ENCODE data around the gene TRAF2.

TRAF2 gene

DNA sequence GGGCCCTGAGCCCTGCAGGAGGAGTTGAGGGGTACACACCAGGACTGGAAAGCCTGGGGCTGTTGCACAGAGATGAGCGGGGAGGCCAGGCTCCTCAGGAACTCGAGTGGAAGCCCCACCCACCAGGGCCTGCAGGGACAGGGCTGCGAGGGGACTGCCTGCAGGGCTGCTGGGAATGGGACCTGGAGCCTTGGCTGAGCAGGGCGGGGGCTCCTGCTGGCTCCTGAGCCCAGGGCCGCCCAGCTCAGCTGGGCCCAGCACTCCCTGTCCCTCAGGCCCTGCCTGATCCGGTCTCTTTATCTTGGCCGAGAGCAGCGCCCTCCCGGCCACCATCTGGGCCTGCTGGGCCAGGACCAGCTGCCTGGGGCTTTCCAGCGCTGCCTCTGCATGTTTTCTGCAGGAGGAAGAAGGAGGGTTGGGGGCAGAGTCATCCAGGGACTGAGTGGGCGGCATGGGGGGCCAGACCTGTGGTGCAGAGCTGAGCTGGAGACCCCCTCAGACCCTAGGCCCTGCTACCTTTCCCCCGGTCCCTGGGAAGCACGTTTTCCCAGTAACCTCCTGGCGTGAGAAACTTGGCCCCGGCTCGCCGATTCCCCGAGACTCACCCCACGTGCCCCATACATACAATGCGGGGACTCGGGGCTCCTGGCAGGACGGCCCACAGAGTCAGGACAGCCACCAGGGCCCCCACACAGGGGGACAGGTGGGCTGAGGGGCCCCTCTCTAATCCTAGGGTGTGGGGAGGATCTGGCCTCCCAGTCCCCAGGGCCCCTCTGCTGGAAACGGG lies 75.2 kb downstream of the TRAF2 start:
- Histone ChIP-seq H3K27ac (ENCODE audit: low read length) (no peak overlapping the region), H3K4me1 (ENCODE audit: insufficient read depth, low read length) (no peaks in the 10 kb centered on the region), H3K9ac (ENCODE audit: low read depth, low read length) (no peak overlapping the region; the same call in 1 of the 2 replicates), H3K27me3 (ENCODE audit: insufficient read depth, low read length) (no peaks in the 10 kb centered on the region), H3K4me3 (ENCODE audit: low read length) (no peak overlapping the region), H3K36me3 (ENCODE audit: insufficient read depth, low read depth, low read length) (no peaks in the 10 kb centered on the region), H3K9me3 (ENCODE audit: insufficient read depth, low read depth, low read length) (no peaks in the 10 kb centered on the region)

DNA sequence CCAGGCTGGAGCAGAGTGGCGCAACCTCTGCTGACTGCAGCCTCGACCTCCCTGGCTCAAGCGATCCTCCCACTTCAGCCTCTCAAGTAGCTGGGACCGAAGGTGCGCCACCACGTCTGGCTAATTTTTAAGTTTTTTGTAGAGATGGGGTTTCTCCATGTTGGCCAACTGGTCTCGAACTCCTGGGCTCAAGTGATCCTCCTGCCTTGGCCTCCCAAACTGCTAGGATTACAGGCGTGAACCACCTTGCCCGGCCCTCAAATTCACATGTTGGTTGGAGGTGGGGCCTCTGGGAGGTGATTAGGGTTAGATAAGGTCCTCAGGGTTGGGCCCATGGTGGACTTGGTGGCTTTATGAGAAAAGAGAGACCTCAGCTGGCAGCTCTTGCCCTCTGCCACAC lies 75.8 kb downstream of the TRAF2 start:
- H3K4me1 ChIP-seq (ENCODE audit: insufficient read depth, low read length) = no peaks in the 10 kb centered on the region
- H3K36me3 ChIP-seq (ENCODE audit: insufficient read depth, low read depth, low read length) = no peaks in the 10 kb centered on the region
- no peaks in the 10 kb centered on the region for H3K27me3 ChIP-seq (ENCODE audit: insufficient read depth, low read length)
- no peaks in the 10 kb centered on the region for H3K9me3 ChIP-seq (ENCODE audit: insufficient read depth, low read depth, low read length)
- no peak overlapping the region for H3K27ac ChIP-seq (ENCODE audit: low read length)
- no peak overlapping the region for H3K4me3 ChIP-seq (ENCODE audit: low read length)
- H3K9ac ChIP-seq (ENCODE audit: low read depth, low read length) = no peak overlapping the region

- Histone ChIP-seq H3K9ac (ENCODE audit: low read depth, low read length) (no peak overlapping the region), H3K4me3 (ENCODE audit: low read length) (no peak overlapping the region), H3K9me3 (ENCODE audit: insufficient read depth, low read depth, low read length) (no peaks in the 10 kb centered on the region), H3K4me1 (ENCODE audit: insufficient read depth, low read length) (no peaks in the 10 kb centered on the region), H3K36me3 (ENCODE audit: insufficient read depth, low read depth, low read length) (no peaks in the 10 kb centered on the region), H3K27me3 (ENCODE audit: insufficient read depth, low read length) (no peaks in the 10 kb centered on the region), H3K27ac (ENCODE audit: low read length) (no peak overlapping the region)
These were observed 76.5 kb downstream of the TRAF2 start for GRCh38 chr9:136962701-136963248.

GRCh38 chr9:136963341-136963740 lies 77.0 kb downstream of the TRAF2 start:
- no peaks in the 10 kb centered on the region for H3K27me3 ChIP-seq (ENCODE audit: insufficient read depth, low read length)
- H3K9me3 ChIP-seq (ENCODE audit: insufficient read depth, low read depth, low read length) = no peaks in the 10 kb centered on the region
- H3K4me1 ChIP-seq (ENCODE audit: insufficient read depth, low read length) = no peaks in the 10 kb centered on the region
- no peak overlapping the region for H3K9ac ChIP-seq (ENCODE audit: low read depth, low read length)
- no peaks in the 10 kb centered on the region for H3K36me3 ChIP-seq (ENCODE audit: insufficient read depth, low read depth, low read length)
- no peak overlapping the region for H3K4me3 ChIP-seq (ENCODE audit: low read length)
- H3K27ac ChIP-seq (ENCODE audit: low read length) = no peak overlapping the region

GRCh38 chr9:136963751-136964150 lies 77.4 kb downstream of the TRAF2 start:
- Histone ChIP-seq H3K4me3 (ENCODE audit: low read length) (no peak overlapping the region), H3K27ac (ENCODE audit: low read length) (no peak overlapping the region), H3K9me3 (ENCODE audit: insufficient read depth, low read depth, low read length) (no peaks in the 10 kb centered on the region), H3K9ac (ENCODE audit: low read depth, low read length) (no peak overlapping the region), H3K27me3 (ENCODE audit: insufficient read depth, low read length) (no peaks in the 10 kb centered on the region), H3K36me3 (ENCODE audit: insufficient read depth, low read depth, low read length) (no peaks in the 10 kb centered on the region), H3K4me1 (ENCODE audit: insufficient read depth, low read length) (no peaks in the 10 kb centered on the region)

DNA sequence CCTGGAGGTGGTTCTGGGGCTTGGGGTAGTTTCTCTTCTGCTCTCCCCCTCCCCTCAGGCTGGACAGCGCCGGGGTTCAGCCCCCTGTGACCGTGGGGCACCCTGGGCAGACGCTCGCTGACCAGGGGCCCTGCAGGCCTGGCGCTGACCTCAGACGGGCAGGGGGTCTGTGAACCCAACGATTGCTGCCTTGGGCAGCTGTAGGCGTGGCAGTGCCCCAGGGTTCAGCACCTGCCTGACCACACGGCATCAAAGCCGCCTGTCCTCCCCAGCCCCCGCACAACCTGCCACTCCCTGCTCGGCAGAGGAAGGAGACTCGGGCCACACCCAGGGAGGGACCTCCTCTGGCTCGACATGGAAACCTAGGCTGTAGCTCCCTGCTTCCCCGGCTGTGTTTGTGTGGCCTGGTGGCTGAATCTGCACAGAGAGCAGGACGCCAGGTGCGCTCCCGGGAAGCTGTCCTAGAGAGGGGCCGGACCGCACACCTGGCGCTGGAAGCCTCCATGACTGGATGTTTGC lies 77.9 kb downstream of the TRAF2 start:
- H3K27me3 ChIP-seq (ENCODE audit: insufficient read depth, low read length) = no peaks in the 10 kb centered on the region
- H3K4me3 ChIP-seq (ENCODE audit: low read length) = no peak overlapping the region
- H3K9me3 ChIP-seq (ENCODE audit: insufficient read depth, low read depth, low read length) = no peaks in the 10 kb centered on the region
- H3K36me3 ChIP-seq (ENCODE audit: insufficient read depth, low read depth, low read length) = no peaks in the 10 kb centered on the region
- H3K27ac ChIP-seq (ENCODE audit: low read length) = no peak overlapping the region
- no peaks in the 10 kb centered on the region for H3K4me1 ChIP-seq (ENCODE audit: insufficient read depth, low read length)
- no peak overlapping the region for H3K9ac ChIP-seq (ENCODE audit: low read depth, low read length)

- no peak overlapping the region for H3K9ac ChIP-seq (ENCODE audit: low read depth, low read length)
- no peaks in the 10 kb centered on the region for H3K27me3 ChIP-seq (ENCODE audit: insufficient read depth, low read length)
- no peaks in the 10 kb centered on the region for H3K4me1 ChIP-seq (ENCODE audit: insufficient read depth, low read length)
These were observed 78.6 kb downstream of the TRAF2 start for GRCh38 chr9:136964833-136965422.

DNA sequence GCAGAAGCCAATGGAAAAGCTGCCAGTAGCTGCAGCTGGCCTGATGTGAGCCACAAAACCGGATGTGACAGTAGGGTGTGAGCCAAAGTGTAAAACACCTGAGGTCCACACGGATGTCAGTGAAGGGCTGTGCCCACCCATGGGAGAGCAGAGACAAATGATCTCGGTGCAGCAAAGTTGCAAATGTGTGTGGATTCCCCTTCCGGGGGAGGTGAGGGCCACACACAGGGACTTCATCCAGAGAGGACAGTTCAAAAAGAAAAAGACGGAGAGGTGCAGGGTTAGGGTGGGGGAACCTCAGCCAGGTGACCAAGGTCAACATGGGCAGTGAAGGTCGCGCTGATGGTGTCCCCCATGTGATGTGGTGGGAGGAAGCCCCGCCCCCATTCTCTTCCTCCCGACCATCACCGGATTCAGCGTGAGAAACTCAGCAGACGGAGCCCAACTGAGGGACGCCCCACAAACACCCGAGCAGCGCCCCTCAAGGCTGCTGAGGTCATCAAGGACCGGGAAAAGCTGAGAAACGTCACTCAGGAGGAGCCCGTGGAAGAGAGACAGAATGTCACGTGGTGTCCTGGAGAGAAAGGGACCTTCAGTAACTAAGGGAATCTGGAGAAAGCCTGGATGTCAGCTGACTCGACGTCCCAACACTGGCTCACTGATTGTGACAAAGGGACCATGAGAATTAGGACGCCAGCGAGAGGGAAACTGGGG lies 79.6 kb downstream of the TRAF2 start:
- Histone ChIP-seq H3K4me1 (ENCODE audit: insufficient read depth, low read length) (no peaks in the 10 kb centered on the region), H3K27me3 (ENCODE audit: insufficient read depth, low read length) (no peaks in the 10 kb centered on the region), H3K9ac (ENCODE audit: low read depth, low read length) (peak overlapping the region; percentile 45; the same call in 1 of the 2 replicates), H3K27ac (ENCODE audit: low read length) (no peak overlapping the region), H3K9me3 (ENCODE audit: insufficient read depth, low read depth, low read length) (no peaks in the 10 kb centered on the region), H3K4me3 (ENCODE audit: low read length) (peak overlapping the region; percentile 8; the same call in 1 of the 2 replicates), H3K36me3 (ENCODE audit: insufficient read depth, low read depth, low read length) (no peaks in the 10 kb centered on the region)

More at GRCh38 chr9:136964833-136965422, 78.6 kb downstream of the TRAF2 start:
- Histone ChIP-seq H3K27ac (ENCODE audit: low read length) (no peak overlapping the region), H3K4me3 (ENCODE audit: low read length) (no peak overlapping the region), H3K9me3 (ENCODE audit: insufficient read depth, low read depth, low read length) (no peaks in the 10 kb centered on the region), H3K36me3 (ENCODE audit: insufficient read depth, low read depth, low read length) (no peaks in the 10 kb centered on the region)

GRCh38 chr9:136968333-136969127 lies 82.2 kb downstream of the TRAF2 start:
- H3K27ac ChIP-seq (ENCODE audit: low read length) = no peak overlapping the region
- H3K9me3 ChIP-seq (ENCODE audit: insufficient read depth, low read depth, low read length) = no peaks in the 10 kb centered on the region
- no peaks in the 10 kb centered on the region for H3K4me1 ChIP-seq (ENCODE audit: insufficient read depth, low read length)
- no peaks in the 10 kb centered on the region for H3K36me3 ChIP-seq (ENCODE audit: insufficient read depth, low read depth, low read length)
- no peak overlapping the region for H3K4me3 ChIP-seq (ENCODE audit: low read length)
- H3K9ac ChIP-seq (ENCODE audit: low read depth, low read length) = no peak overlapping the region
- H3K27me3 ChIP-seq (ENCODE audit: insufficient read depth, low read length) = no peaks in the 10 kb centered on the region

GRCh38 chr9:136969150-136969549 lies 82.8 kb downstream of the TRAF2 start:
- Histone ChIP-seq H3K4me3 (ENCODE audit: low read length) (no peak overlapping the region), H3K27ac (ENCODE audit: low read length) (no peak overlapping the region), H3K36me3 (ENCODE audit: insufficient read depth, low read depth, low read length) (no peaks in the 10 kb centered on the region), H3K27me3 (ENCODE audit: insufficient read depth, low read length) (no peaks in the 10 kb centered on the region), H3K9me3 (ENCODE audit: insufficient read depth, low read depth, low read length) (no peaks in the 10 kb centered on the region), H3K4me1 (ENCODE audit: insufficient read depth, low read length) (no peaks in the 10 kb centered on the region), H3K9ac (ENCODE audit: low read depth, low read length) (no peak overlapping the region)

DNA sequence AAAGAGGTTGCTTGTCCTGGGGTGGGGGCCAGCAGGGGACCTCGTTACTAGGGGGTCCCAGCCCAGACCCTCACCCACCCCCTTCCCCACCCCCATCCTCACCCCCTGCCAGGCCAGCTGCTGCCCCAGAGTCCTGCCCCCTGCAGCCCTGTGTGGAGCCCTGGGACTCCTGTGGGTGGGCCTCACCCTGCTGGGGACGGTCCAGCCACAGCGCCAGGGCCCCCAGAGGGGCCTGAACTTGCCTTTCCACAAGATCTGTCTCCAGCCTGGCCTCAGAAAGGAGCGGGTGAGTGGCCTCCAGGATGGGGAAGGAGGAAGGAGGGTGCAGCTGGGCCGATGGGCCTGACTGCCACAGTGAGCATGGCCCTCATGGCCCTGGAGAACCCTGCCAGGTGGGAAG lies 83.5 kb downstream of the TRAF2 start:
- Histone ChIP-seq H3K9me3 (ENCODE audit: insufficient read depth, low read depth, low read length) (no peaks in the 10 kb centered on the region), H3K9ac (ENCODE audit: low read depth, low read length) (no peak overlapping the region), H3K4me3 (ENCODE audit: low read length) (no peak overlapping the region), H3K4me1 (ENCODE audit: insufficient read depth, low read length) (no peaks in the 10 kb centered on the region), H3K36me3 (ENCODE audit: insufficient read depth, low read depth, low read length) (no peaks in the 10 kb centered on the region), H3K27me3 (ENCODE audit: insufficient read depth, low read length) (no peaks in the 10 kb centered on the region), H3K27ac (ENCODE audit: low read length) (no peak overlapping the region)

Data from iPS-20b (cell line).